Measurements from ENCODE around the gene UCHL1.
"Not testable (repeated sequence)": the region's sequence is repeated elsewhere in the genome, so short reads cannot be mapped to it uniquely, and the experiment has no call there.

UCHL1 gene

DNA sequence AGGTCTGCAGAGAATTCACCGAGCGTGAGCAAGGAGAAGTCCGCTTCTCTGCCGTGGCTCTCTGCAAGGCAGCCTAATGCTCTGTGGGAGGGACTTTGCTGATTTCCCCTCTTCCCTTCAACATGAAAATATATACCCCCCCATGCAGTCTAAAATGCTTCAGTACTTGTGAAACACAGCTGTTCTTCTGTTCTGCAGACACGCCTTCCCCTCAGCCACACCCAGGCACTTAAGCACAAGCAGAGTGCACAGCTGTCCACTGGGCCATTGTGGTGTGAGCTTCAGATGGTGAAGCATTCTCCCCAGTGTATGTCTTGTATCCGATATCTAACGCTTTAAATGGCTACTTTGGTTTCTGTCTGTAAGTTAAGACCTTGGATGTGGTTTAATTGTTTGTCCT is 11.3 kb downstream of the UCHL1 start:
- no peak for TF ChIP-seq EZH2phosphoT487 (IDR thresholded peaks at IDR 0.05; ENCODE audit: borderline replicate concordance, low read length)
- H3K27me3 ChIP-seq (ENCODE audit: control insufficient read depth, low read length): no peaks in the 10 kb centered on the region
- no peaks in the 10 kb centered on the region for H4K20me1 ChIP-seq (ENCODE audit: control insufficient read depth, insufficient read depth, low read depth, low read length)
- peaks cover 57% of the 10 kb centered on the region for H3K36me3 ChIP-seq (ENCODE audit: control insufficient read depth, low read length)
- peaks cover 9% of the 10 kb centered on the region; the same call in 1 of the 2 replicates for H3F3A ChIP-seq (ENCODE audit: control insufficient read depth, insufficient read depth)
- no peaks in the 10 kb centered on the region for H3K79me2 ChIP-seq (ENCODE audit: control insufficient read depth, low read length)
- no peak overlapping the region for H3K4me3 ChIP-seq (ENCODE audit: low read length)
- H3K9me3 ChIP-seq (ENCODE audit: control insufficient read depth, insufficient read depth, low read length): no peaks in the 10 kb centered on the region
- H3K4me2 ChIP-seq (ENCODE audit: low read length): no peak overlapping the region
- H3K4me1 ChIP-seq (ENCODE audit: control insufficient read depth, low read length): no peaks in the 10 kb centered on the region
- no peak overlapping the region for H3K27ac ChIP-seq (ENCODE audit: low read depth, low read length)
- no peaks in the 10 kb centered on the region for H3K9me2 ChIP-seq (replicated peaks; ENCODE audit: control insufficient read depth, low read length)

DNA sequence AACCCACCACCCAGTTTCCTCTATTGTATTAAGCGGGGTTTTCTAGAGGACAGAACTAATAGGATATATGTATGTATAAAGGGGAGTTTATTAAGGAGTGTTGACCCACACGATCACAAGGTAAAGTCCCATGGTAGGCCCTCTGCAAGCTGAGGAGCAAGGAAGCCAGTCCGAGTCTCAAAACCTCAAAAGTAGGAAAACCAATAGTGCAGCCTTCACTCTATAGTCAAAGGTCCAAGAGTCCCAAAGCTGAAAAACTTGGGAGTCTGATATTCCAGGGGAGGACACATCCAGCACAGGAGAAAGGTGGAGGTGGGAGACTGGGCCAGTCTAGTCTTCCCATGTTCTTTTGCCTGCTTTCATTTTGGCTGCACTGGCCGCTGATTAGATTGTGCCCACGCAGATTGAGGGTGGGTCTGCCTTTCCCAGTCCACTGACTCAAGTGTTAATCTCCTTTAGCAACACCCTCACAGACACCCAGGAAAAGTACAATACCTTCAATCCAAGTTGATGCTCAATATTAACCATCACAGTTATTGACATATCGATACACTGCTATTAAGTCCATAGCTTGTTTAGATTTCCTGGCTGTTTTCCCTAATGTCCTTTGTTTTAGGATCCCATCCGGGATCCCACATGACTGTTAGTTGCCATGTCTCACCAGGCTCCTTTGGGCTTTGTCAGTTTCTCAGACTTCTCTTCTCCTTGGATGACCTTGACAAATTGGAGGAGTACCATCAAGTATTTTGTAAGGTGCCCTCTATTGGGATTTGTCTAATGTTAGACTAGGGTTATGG is 12.2 kb downstream of the UCHL1 start:
- no peaks in the 10 kb centered on the region for H3K9me2 ChIP-seq (replicated peaks; ENCODE audit: control insufficient read depth, low read length)
- no peaks in the 10 kb centered on the region for H3K4me1 ChIP-seq (ENCODE audit: control insufficient read depth, low read length)
- no peaks in the 10 kb centered on the region for H3K27me3 ChIP-seq (ENCODE audit: control insufficient read depth, low read length)
- no peak overlapping the region for H3K4me3 ChIP-seq (ENCODE audit: low read length)
- H3K4me2 ChIP-seq (ENCODE audit: low read length): no peak overlapping the region
- H3K79me2 ChIP-seq (ENCODE audit: control insufficient read depth, low read length): no peaks in the 10 kb centered on the region
- no peaks in the 10 kb centered on the region for H4K20me1 ChIP-seq (ENCODE audit: control insufficient read depth, insufficient read depth, low read depth, low read length)
- TF ChIP-seq CTCF (IDR thresholded peaks at IDR 0.05; ENCODE audit: low read depth, low read length, poor library complexity, severe bottlenecking) (no peak), EZH2phosphoT487 (IDR thresholded peaks at IDR 0.05; ENCODE audit: borderline replicate concordance, low read length) (no peak)
- no peaks in the 10 kb centered on the region for H3K9me3 ChIP-seq (ENCODE audit: control insufficient read depth, insufficient read depth, low read length)
- H3F3A ChIP-seq (ENCODE audit: control insufficient read depth, insufficient read depth): peaks cover 9% of the 10 kb centered on the region; the same call in 1 of the 2 replicates
- no peak overlapping the region for H3K27ac ChIP-seq (ENCODE audit: low read depth, low read length)
- peaks cover 48% of the 10 kb centered on the region for H3K36me3 ChIP-seq (ENCODE audit: control insufficient read depth, low read length)

- Histone ChIP-seq H3K36me3 (ENCODE audit: control insufficient read depth, low read length) (peaks cover 40% of the 10 kb centered on the region), H3K79me2 (ENCODE audit: control insufficient read depth, low read length) (no peaks in the 10 kb centered on the region), H3F3A (ENCODE audit: control insufficient read depth, insufficient read depth) (peaks cover 9% of the 10 kb centered on the region; the same call in 1 of the 2 replicates), H4K20me1 (ENCODE audit: control insufficient read depth, insufficient read depth, low read depth, low read length) (no peaks in the 10 kb centered on the region), H3K9me3 (ENCODE audit: control insufficient read depth, insufficient read depth, low read length) (no peaks in the 10 kb centered on the region), H3K4me3 (ENCODE audit: low read length) (no peak overlapping the region), H3K4me2 (ENCODE audit: low read length) (no peak overlapping the region), H3K27me3 (ENCODE audit: control insufficient read depth, low read length) (no peaks in the 10 kb centered on the region), H3K27ac (ENCODE audit: low read depth, low read length) (no peak overlapping the region), H3K9me2 (replicated peaks; ENCODE audit: control insufficient read depth, low read length) (no peaks in the 10 kb centered on the region), H3K4me1 (ENCODE audit: control insufficient read depth, low read length) (no peaks in the 10 kb centered on the region)
- no peak for TF ChIP-seq CTCF (IDR thresholded peaks at IDR 0.05; ENCODE audit: low read depth, low read length, poor library complexity, severe bottlenecking)
- no peak for TF ChIP-seq EZH2phosphoT487 (IDR thresholded peaks at IDR 0.05; ENCODE audit: borderline replicate concordance, low read length)
These were observed 13.0 kb downstream of the UCHL1 start for GRCh38 chr4:41269682-41270081.

DNA sequence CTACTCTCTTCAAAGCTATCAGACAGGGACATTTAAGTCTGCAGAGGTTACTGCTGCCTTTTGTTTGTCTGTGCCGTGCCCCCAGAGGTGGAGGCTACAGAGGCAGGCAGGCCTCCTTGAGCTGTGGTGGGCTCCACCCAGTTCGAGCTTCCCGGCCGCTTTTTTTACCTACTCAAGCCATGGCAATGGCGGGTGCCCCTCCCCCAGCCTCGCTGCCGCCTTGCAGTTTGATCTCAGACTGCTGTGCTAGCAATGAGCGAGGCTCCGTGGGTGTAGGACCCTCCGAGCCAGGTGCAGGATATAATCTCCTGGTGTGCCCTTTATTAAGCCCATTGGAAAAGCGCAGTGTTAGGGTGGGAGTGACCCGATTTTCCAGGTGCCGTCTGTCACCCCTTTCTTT is 19.2 kb downstream of the UCHL1 start:
- H4K20me1 ChIP-seq (ENCODE audit: control insufficient read depth, insufficient read depth, low read depth, low read length); H3K4me1 ChIP-seq (ENCODE audit: control insufficient read depth, low read length): not testable (repeated sequence)

More for the DNA sequence above, 19.2 kb downstream of the UCHL1 start:
- not testable (repeated sequence) for H3K27me3 ChIP-seq (ENCODE audit: control insufficient read depth, low read length); H3K4me2 ChIP-seq (ENCODE audit: low read length); H3K9me3 ChIP-seq (ENCODE audit: control insufficient read depth, insufficient read depth, low read length); H3K27ac ChIP-seq (ENCODE audit: low read depth, low read length); H3K79me2 ChIP-seq (ENCODE audit: control insufficient read depth, low read length); H3K9me2 ChIP-seq (replicated peaks; ENCODE audit: control insufficient read depth, low read length); H3K4me3 ChIP-seq (ENCODE audit: low read length); H3K36me3 ChIP-seq (ENCODE audit: control insufficient read depth, low read length); H3F3A ChIP-seq (ENCODE audit: control insufficient read depth, insufficient read depth)
